Panc1 (cell line): ENCODE results near the gene OXTR. TPM values are rescaled to one million over a fixed set of nuclear protein-coding genes. Genes with fewer than 3 reads are reported as not detected.

Experiments
- ATAC-seq: fragments of 200-7000 bp; cut with Tn5 transposase; 2 replicates; pipeline ENCODE4 v1.9.1; 2020; ENCODE audit warnings: mild to moderate bottlenecking, moderate library complexity
- BruUV-seq: library from RNA; stranded (reverse); fragments of 400-500 nt; replicated peaks from 2 replicates; lab custom pipeline; 2021; lab: Mats Ljungman, UMichigan
- CTCF ChIA-PET: fragments of 300-600 bp; sonication (Branson Sonifier 250); formaldehyde crosslinking; loops from one replicate; lab custom pipeline; 2022; ENCODE audit warnings: antibody characterized with exemption; lab: Charles Lee
- POLR2A ChIA-PET: fragments of 300-600 bp; sonication (Branson Sonifier 250); formaldehyde crosslinking; loops from one replicate; lab custom pipeline; 2022; ENCODE audit warnings: antibody characterized with exemption; lab: Charles Lee
- DNase-seq: peaks from one replicate; pipeline ENCODE4 v3.0.0-alpha.2; 2010; ENCODE audit warnings: low read depth, low spot score
- H3K27ac ChIP-seq: 2 replicates; pipeline ENCODE4 v1.5.1; 2011; ENCODE audit warnings: mild to moderate bottlenecking, low read length, inconsistent platforms
- H3K27me3 ChIP-seq: fragments of 200-500 bp; sonication (Bioruptor generic); 2 replicates; pipeline ENCODE4 v1.6.0; 2014; ENCODE audit warnings: low read length, inconsistent platforms; ENCODE audit not compliant: control insufficient read depth, insufficient read depth
- H3K36me3 ChIP-seq: fragments of 200-500 bp; sonication (Bioruptor generic); 2 replicates; pipeline ENCODE4 v1.5.1; 2014; ENCODE audit warnings: inconsistent platforms, mild to moderate bottlenecking, low read length, moderate library complexity; ENCODE audit not compliant: control insufficient read depth, insufficient read depth
- H3K4me1 ChIP-seq: 2 replicates; pipeline ENCODE4 v1.5.1; 2011; ENCODE audit warnings: inconsistent platforms, mild to moderate bottlenecking, low read length, moderate library complexity; ENCODE audit not compliant: control insufficient read depth, insufficient read depth
- H3K4me3 ChIP-seq, 2 experiments: 2 replicates each; pipeline ENCODE4 v1.5.1; 2011 to 2012; ENCODE audit warnings: low read depth in 2 of 2, low read length in 2 of 2, mild to moderate bottlenecking in 2 of 2, inconsistent platforms in 1 of 2, moderate library complexity in 1 of 2
- H3K9me3 ChIP-seq: fragments of 200-500 bp; sonication (Bioruptor generic); 2 replicates; pipeline ENCODE4 v1.5.1; 2014; ENCODE audit warnings: low read depth, mild to moderate bottlenecking, inconsistent platforms, low read length, moderate library complexity; ENCODE audit not compliant: control insufficient read depth, insufficient read depth
- CTCF ChIP-seq: fragments of 450-650 bp; IDR thresholded peaks from 2 replicates; pipeline ENCODE4 v1.5.1; 2017; ENCODE audit warnings: mild to moderate bottlenecking
- POLR2AphosphoS5 ChIP-seq: IDR thresholded peaks from 2 replicates; pipeline ENCODE4 v1.6.1; 2012; ENCODE audit warnings: mild to moderate bottlenecking, low read depth, low read length, moderate library complexity
- REST ChIP-seq, 2 experiments: IDR thresholded peaks; 2 replicates each; pipeline ENCODE4 v1.6.1; 2011 to 2012; ENCODE audit warnings: low read depth in 2 of 2, control low read depth in 1 of 2, low read length in 1 of 2, mild to moderate bottlenecking in 1 of 2, moderate library complexity in 1 of 2; ENCODE audit not compliant: insufficient read depth in 1 of 2
- SIN3A ChIP-seq: IDR thresholded peaks from 2 replicates; pipeline ENCODE4 v1.6.1; 2012; ENCODE audit warnings: low read depth, mild to moderate bottlenecking, low read length, moderate library complexity, borderline replicate concordance; ENCODE audit not compliant: insufficient read depth
- TCF7L2 ChIP-seq: IDR thresholded peaks from 2 replicates; pipeline ENCODE4 v1.6.1; 2011; ENCODE audit warnings: mild to moderate bottlenecking, low read depth, low read length, inconsistent platforms
- in situ Hi-C: cut with HindIII; loops from 2 replicates; pipeline ENCODE4 v1.10.0; 2016; ENCODE audit warnings: low sequenced_read_pairs, low pct_unique_long_range_greater_than_20kb
- intact Hi-C: fragments of 100-400 bp; cut with micrococcal nuclease; formaldehyde crosslinking; loops from one replicate; pipeline ENCODE4 v1.10.0; 2022; ENCODE audit not compliant: unreplicated experiment
- total RNA-seq: library from RNA; stranded (reverse); gene quantifications from one replicate; pipeline ENCODE4 v1.2.1, GENCODE V29; 2021; ENCODE audit not compliant: unreplicated experiment

OXTR gene
- total RNA-seq, 1 experiment from 2014 or later, result 2.7 TPM

GRCh38 chr3:8764528-8764927 lies 4.9 kb downstream of the OXTR start:
- H3K4me3 ChIP-seq, result no peak overlapping the region
- H3K4me1 ChIP-seq, result no peaks in the 10 kb centered on the region
- H3K9me3 ChIP-seq, result no peaks in the 10 kb centered on the region
- ChIA-PET POLR2A (no interaction called here), CTCF (no interaction called here)
- TF ChIP-seq REST (IDR thresholded peaks at IDR 0.05; ENCODE audit: insufficient read depth in 1 of 2, low read depth in 2 of 2, low read length in 1 of 2) (no peak), SIN3A (no peak), TCF7L2 (no peak), POLR2AphosphoS5 (no peak), CTCF (no peak)
- DNase-seq, result no peak
- BruUV-seq, result no TSS peak
- no peaks in the 10 kb centered on the region for H3K27me3 ChIP-seq
- in situ Hi-C loops (no loop called here), intact Hi-C loops (no loop called here)
- no peaks in the 10 kb centered on the region for H3K36me3 ChIP-seq
- H3K27ac ChIP-seq, result no peak overlapping the region
- ATAC-seq, result no peak

GRCh38 chr3:8762607-8763377 lies 6.6 kb downstream of the OXTR start:
- no peak for TF ChIP-seq REST (IDR thresholded peaks at IDR 0.05; ENCODE audit: insufficient read depth in 1 of 2, low read depth in 2 of 2, low read length in 1 of 2)
- no peak for TF ChIP-seq SIN3A
- no peak for TF ChIP-seq TCF7L2
- TF ChIP-seq CTCF, result no peak
- no peak for TF ChIP-seq POLR2AphosphoS5
- BruUV-seq, result no TSS peak
- no peak for ATAC-seq
- intact Hi-C loops, result no loop called here
- Histone ChIP-seq H3K36me3 (no peaks in the 10 kb centered on the region), H3K4me3 (no peak overlapping the region), H3K4me1 (no peaks in the 10 kb centered on the region), H3K27me3 (no peaks in the 10 kb centered on the region), H3K9me3 (no peaks in the 10 kb centered on the region), H3K27ac (no peak overlapping the region)
- CTCF ChIA-PET, result no interaction called here
- DNase-seq, result no peak
- POLR2A ChIA-PET, result no interaction called here
- in situ Hi-C loops, result no loop called here
